Activated naive CD8-positive, alpha-beta T cell treated with anti-CD3 and anti-CD28 coated beads, Interleukin-2, amount 50 U/mL, for 24 hours (primary cell): ENCODE results near the gene FAAH2.

ENCODE experiments used
- ATAC-seq: fragments of 150-1000 bp; cut with Tn5 transposase; one replicate; pipeline ENCODE4 v1.10.0; 2021
- DNase-seq: peaks from one replicate; pipeline ENCODE4 v3.0.0; 2021
- H3K27ac Mint-ChIP-seq: one replicate; pipeline ENCODE4 v1.8.0; 2021; ENCODE audit warnings: mild to moderate bottlenecking, mixed read lengths
- H3K27me3 Mint-ChIP-seq: one replicate; pipeline ENCODE4 v1.8.0; 2021; ENCODE audit warnings: mixed read lengths
- H3K36me3 Mint-ChIP-seq: one replicate; pipeline ENCODE4 v1.8.0; 2021; ENCODE audit warnings: low read depth, mixed read lengths
- H3K4me1 Mint-ChIP-seq: one replicate; pipeline ENCODE4 v1.8.0; 2021; ENCODE audit warnings: mixed read lengths
- H3K4me3 Mint-ChIP-seq: one replicate; pipeline ENCODE4 v1.8.0; 2021; ENCODE audit warnings: mild to moderate bottlenecking, moderate library complexity, mixed read lengths
- H3K9me3 Mint-ChIP-seq: one replicate; pipeline ENCODE4 v1.8.0; 2021; ENCODE audit warnings: mixed read lengths

The FAAH2 gene

DNA sequence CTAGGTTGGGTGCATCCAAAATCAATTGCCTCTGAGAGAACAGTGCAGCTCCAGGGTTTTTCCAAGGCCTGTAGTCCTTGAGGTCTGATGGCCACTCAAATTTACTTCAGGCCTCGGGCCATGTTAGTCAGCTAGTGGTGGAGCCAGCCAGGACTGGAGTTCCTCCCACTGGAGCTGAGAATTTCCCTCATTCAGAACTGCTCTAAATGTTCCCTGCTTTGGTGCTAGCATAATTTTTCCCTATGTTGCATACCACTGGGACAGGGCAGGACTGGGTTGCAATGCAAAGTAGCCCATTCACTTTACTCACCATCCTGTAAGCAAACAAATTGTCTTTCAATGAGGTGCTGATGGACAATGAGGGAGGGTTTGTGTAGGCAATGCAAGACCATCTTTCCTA, 159.3 kb downstream of the FAAH2 start:
- H3K36me3 Mint-ChIP-seq, result peaks cover 2% of the 10 kb centered on the region
- no peaks in the 10 kb centered on the region for H3K4me1 Mint-ChIP-seq
- ATAC-seq (no peak), DNase-seq (no peak)
- no peak overlapping the region for H3K27ac Mint-ChIP-seq
- no peak overlapping the region for H3K4me3 Mint-ChIP-seq
- H3K27me3 Mint-ChIP-seq, result no peaks in the 10 kb centered on the region
- H3K9me3 Mint-ChIP-seq, result no peaks in the 10 kb centered on the region

DNA sequence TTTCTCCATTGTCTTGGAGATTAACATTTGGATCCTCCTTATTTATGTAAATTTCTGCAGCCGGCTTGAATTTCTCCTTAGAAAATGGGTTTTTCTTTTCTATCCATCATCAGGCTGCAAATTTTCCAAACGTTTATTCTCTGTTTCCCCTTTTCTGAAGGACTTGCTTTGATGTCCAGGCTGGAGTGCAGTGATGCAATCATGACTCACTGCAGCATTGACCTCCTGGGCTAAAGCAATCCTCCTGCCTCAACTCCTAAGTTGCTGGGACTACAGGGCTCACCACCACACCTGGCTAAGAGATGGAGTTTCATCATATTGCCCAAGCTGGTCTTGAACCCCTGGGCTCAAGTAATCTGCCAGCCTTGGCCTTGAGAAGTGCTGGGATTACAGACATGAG, 161.3 kb downstream of the FAAH2 start:
- DNase-seq (no peak), ATAC-seq (no peak)
- Mint-ChIP-seq H3K4me1 (no peaks in the 10 kb centered on the region), H3K27me3 (no peaks in the 10 kb centered on the region), H3K4me3 (no peak overlapping the region), H3K9me3 (no peaks in the 10 kb centered on the region), H3K27ac (no peak overlapping the region), H3K36me3 (peaks cover 2% of the 10 kb centered on the region)

DNA sequence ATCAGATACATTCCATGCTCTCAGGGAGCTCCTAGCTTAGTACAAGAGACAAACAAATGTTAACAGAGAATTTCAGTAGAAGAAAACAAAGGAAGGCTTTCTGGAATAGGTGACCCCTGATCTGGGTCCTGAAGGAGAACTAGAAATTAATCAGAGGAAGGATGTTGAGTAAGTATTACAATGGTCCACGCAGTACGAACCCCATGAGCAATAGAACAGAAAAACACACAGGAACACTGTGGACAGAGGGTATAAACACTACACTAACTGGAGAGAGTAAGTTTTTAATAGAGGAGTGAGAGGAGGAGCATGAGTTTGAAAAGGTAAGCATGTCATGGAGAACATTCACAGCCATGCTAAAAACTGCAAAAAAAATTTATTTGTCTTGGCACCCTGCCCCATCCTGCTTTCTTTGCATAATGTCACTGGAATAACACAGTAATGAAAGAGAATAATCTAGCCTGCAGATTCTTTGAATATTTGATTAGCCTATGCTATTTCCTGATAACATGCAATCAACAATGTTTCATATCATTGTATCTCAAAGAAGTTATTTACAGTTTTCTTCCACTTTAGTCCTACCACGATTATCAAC, 165.0 kb downstream of the FAAH2 start:
- Mint-ChIP-seq H3K4me1 (no peaks in the 10 kb centered on the region), H3K27me3 (no peaks in the 10 kb centered on the region)
- ATAC-seq, result no peak

DNA sequence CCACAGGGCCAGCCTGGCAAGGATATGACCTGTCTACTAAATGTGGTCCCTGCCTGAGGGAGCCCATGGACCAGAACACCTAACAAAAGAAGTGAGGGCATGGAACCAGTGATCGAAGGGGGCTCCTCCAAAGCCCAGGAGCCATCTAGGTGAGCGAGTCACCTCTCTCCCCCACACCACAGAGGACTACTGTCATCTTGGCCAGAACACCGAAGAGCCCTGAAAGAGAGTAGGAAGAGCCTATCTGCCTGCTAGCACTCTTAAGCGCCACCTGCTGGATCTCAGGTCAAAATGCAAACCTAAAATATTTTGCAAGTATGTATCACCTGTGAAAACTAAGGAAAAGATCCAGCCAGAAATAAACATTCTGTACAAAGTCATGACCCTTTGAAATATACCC, 167.4 kb downstream of the FAAH2 start:
- DNase-seq (peak; percentile 1), ATAC-seq (no peak)
- no peak overlapping the region for H3K4me3 Mint-ChIP-seq
- H3K27ac Mint-ChIP-seq, result no peak overlapping the region
- H3K9me3 Mint-ChIP-seq, result peaks cover 5% of the 10 kb centered on the region
- no peaks in the 10 kb centered on the region for H3K4me1 Mint-ChIP-seq
- H3K36me3 Mint-ChIP-seq, result no peaks in the 10 kb centered on the region
- no peaks in the 10 kb centered on the region for H3K27me3 Mint-ChIP-seq

More for the DNA sequence above, 165.0 kb downstream of the FAAH2 start:
- Mint-ChIP-seq H3K36me3 (peaks cover 2% of the 10 kb centered on the region), H3K4me3 (no peak overlapping the region), H3K9me3 (peaks cover 5% of the 10 kb centered on the region), H3K27ac (no peak overlapping the region)
- no peak for DNase-seq

DNA sequence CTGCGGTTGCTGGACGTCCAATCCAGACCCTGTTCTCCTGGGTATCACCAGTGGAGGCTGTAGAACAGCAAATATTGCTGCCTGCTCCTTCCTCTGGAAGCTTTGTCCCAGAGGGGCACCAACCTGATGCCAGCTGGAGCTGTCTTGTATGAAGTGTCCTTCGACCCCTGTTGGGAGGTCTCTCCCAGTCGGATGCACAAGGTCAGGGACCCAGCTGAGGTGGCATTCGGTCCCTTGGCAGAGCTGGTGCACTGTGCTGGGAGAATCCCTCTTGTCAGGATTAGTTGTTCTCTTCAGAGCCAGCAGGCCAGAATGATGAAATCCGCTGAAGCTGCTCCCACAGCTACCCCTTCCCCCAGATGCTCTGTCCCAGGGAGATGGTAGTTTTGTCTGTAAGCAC, 195.0 kb downstream of the FAAH2 start:
- DNase-seq, result no peak
- H3K4me1 Mint-ChIP-seq, result no peaks in the 10 kb centered on the region
- H3K27me3 Mint-ChIP-seq, result no peaks in the 10 kb centered on the region
- H3K9me3 Mint-ChIP-seq, result no peaks in the 10 kb centered on the region
- H3K4me3 Mint-ChIP-seq, result no peak overlapping the region
- no peaks in the 10 kb centered on the region for H3K36me3 Mint-ChIP-seq
- no peak for ATAC-seq
- no peak overlapping the region for H3K27ac Mint-ChIP-seq

DNA sequence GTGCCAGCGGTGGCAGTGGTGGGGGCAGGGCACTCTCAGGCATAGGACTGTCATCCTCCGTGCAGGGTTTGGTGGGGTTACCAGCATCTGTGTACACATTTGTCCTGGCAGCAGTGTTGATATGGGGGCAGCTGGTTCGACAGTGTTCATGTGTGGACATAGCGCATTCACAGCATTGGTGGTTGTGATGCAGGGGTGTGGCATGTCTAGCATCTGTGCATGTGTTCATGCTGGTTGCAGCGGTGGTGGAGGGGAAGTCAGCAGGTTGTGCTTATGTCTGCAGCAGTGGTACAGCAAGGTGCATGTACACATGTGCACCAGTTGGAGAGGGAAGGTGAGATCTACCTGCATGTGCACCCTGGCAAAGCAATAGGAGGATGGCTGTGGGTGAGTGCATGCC, 230.0 kb downstream of the FAAH2 start:
- Mint-ChIP-seq H3K9me3 (no peaks in the 10 kb centered on the region), H3K36me3 (no peaks in the 10 kb centered on the region), H3K27me3 (no peaks in the 10 kb centered on the region), H3K27ac (no peak overlapping the region), H3K4me3 (no peak overlapping the region), H3K4me1 (no peaks in the 10 kb centered on the region)
- no peak for ATAC-seq
- DNase-seq, result no peak

DNA sequence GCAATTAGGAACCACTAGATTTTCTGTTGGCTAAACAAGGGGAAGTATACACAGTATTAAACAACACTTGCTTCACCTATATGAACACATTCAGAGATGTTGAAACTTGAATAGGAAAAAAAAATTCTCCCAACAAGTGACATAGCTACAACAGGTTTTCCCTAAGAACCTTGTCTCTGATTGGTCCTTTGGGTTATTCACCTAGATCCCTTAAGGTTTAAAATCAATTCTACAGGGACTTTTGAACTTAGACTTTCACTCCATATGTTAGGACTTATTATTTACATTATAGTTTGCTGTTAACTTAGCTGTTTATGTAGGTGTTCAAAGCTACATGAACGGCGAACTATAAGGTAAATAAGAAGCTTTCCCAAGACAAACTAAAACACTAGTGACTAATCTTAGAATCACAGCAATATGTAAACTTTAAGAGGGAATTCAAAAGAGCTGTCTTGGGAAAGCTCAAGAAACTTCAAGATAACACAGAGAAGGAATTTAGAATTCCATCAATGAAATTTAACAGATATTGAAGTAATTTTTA, 233.1 kb downstream of the FAAH2 start:
- ATAC-seq (no peak), DNase-seq (no peak)
- Mint-ChIP-seq H3K36me3 (no peaks in the 10 kb centered on the region), H3K27me3 (no peaks in the 10 kb centered on the region), H3K9me3 (no peaks in the 10 kb centered on the region), H3K4me1 (no peaks in the 10 kb centered on the region), H3K27ac (no peak overlapping the region), H3K4me3 (no peak overlapping the region)

DNA sequence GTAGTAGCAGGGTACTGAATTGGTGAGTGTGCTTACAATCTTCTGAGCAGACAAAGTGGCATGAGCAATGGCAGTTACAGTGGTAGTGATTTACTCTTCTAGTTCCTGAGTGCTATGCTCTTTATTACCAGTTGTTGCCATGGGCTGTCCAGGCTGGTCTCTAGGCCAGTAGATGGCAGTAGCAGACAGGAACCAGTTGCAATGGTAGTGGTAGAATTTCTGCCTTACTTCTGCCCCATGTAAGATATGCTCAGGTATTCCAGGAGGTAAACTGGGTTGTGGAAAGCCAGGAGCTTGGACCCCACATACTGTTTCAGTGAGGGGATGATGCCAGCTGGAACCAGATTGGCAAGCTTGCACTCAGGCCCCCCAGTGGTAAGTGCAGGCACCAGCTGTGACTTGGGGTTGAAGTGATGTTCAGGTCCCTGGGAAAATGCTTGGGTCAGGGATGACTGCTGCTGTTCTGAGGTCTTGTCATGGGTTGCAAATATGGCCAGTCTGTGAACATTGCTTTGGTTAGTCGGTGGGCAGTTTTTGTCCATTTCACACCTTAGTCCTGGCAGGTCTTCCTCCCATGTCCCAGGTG, 242.3 kb downstream of the FAAH2 start:
- Mint-ChIP-seq H3K27me3 (no peaks in the 10 kb centered on the region), H3K9me3 (no peaks in the 10 kb centered on the region), H3K4me3 (no peak overlapping the region), H3K27ac (no peak overlapping the region), H3K36me3 (no peaks in the 10 kb centered on the region), H3K4me1 (no peaks in the 10 kb centered on the region)
- ATAC-seq (no peak), DNase-seq (peak; percentile 6)
